HCT116 (cell line): Measurements from ENCODE around the gene MCOLN1. TPM values are rescaled to one million over a fixed set of nuclear protein-coding genes. Genes with fewer than 3 reads are reported as not detected.

ENCODE experiments used
- ATAC-seq: fragments of 200-7000 bp; cut with Tn5 transposase; 2 replicates; pipeline ENCODE4 v1.9.1; 2020; ENCODE audit warnings: mild to moderate bottlenecking, moderate library complexity
- BruUV-seq: library from RNA; stranded (reverse); fragments of 400-500 nt; replicated peaks from 2 replicates; lab custom pipeline; 2021; lab: Mats Ljungman, UMichigan
- CTCF ChIA-PET: fragments of 300-600 bp; sonication (Branson Sonifier 250); formaldehyde crosslinking; loops from one replicate; lab custom pipeline; 2021; ENCODE audit warnings: antibody characterized with exemption; lab: Charles Lee
- POLR2A ChIA-PET: fragments of 300-600, 350-600 bp; sonication (Branson Sonifier 250); formaldehyde crosslinking; loops from one replicate; lab custom pipeline; 2021; ENCODE audit warnings: antibody characterized with exemption; lab: Charles Lee
- RAD21 ChIA-PET, 2 experiments: fragments of 300-600 bp; sonication (Branson Sonifier 250); formaldehyde crosslinking; loops; one replicate each; lab custom pipeline; 2023; ENCODE audit warnings: low total read pairs in 2 of 2; ENCODE audit not compliant: uncharacterized antibody in 2 of 2, unreplicated experiment in 2 of 2, low non-redundant PET in 1 of 2; lab: Charles Lee
- DNase-seq: peaks from one replicate; pipeline ENCODE4 v3.0.0-alpha.2; 2010; ENCODE audit warnings: low read depth, low spot score
- H2AFZ ChIP-seq: fragments of 200-600 bp; shearing (Covaris generic), sonication (generic); 2 replicates; pipeline ENCODE4 v1.6.1; 2017; ENCODE audit warnings: low read depth, mixed run types, mixed read lengths, antibody characterized with exemption, low read length; ENCODE audit not compliant: poor library complexity, severe bottlenecking
- H3K27ac ChIP-seq: 2 replicates; pipeline ENCODE4 v1.5.1; 2012; ENCODE audit warnings: low read depth, low read length
- H3K27me3 ChIP-seq: fragments of 200-600 bp; sonication (generic); 2 replicates; pipeline ENCODE4 v1.6.1; 2016; ENCODE audit warnings: mixed run types, low read length, mixed read lengths; ENCODE audit not compliant: insufficient read depth
- H3K36me3 ChIP-seq, 2 experiments: fragments of 200-500 bp in 1 of 2; fragments of 200-600 bp in 1 of 2; sonication (Bioruptor generic) in 1 of 2; sonication (generic) in 1 of 2; 2 replicates each; pipeline versions ENCODE4 v1.5.1 to v1.6.1; 2014 to 2016; ENCODE audit warnings: low read length in 2 of 2, inconsistent platforms in 1 of 2, mixed read lengths in 1 of 2, mixed run types in 1 of 2; ENCODE audit not compliant: insufficient read depth in 2 of 2, control insufficient read depth in 1 of 2
- H3K4me1 ChIP-seq, 2 experiments: fragments of 200-600 bp in 1 of 2; sonication (generic) in 1 of 2; 2 replicates each; pipeline versions ENCODE4 v1.5.1 to v1.6.1; 2012 to 2017; ENCODE audit warnings: low read length in 2 of 2, inconsistent platforms in 1 of 2, mild to moderate bottlenecking in 1 of 2, mixed read lengths in 1 of 2, mixed run types in 1 of 2, moderate library complexity in 1 of 2; ENCODE audit not compliant: insufficient read depth in 2 of 2, control insufficient read depth in 1 of 2
- H3K4me2 ChIP-seq: fragments of 200-600 bp; sonication (generic); 2 replicates; pipeline ENCODE4 v1.6.1; 2017; ENCODE audit warnings: mixed run types, low read length, mixed read lengths
- H3K4me3 ChIP-seq, 2 experiments: fragments of 200-600 bp in 1 of 2; sonication (generic) in 1 of 2; replicated peaks in 1 of 2; 2 replicates each; pipeline ENCODE4 v1.5.1; 2011 to 2016; ENCODE audit warnings: low read length in 2 of 2, control low read depth in 1 of 2, low read depth in 1 of 2, mild to moderate bottlenecking in 1 of 2, mixed read lengths in 1 of 2, mixed run types in 1 of 2
- H3K79me2 ChIP-seq: fragments of 200-600 bp; sonication (generic); 2 replicates; pipeline ENCODE4 v1.6.1; 2017; ENCODE audit warnings: mild to moderate bottlenecking, mixed run types, low read length, moderate library complexity, mixed read lengths; ENCODE audit not compliant: insufficient read depth
- H3K9ac ChIP-seq: fragments of 200-600 bp; sonication (generic); 2 replicates; pipeline ENCODE4 v1.6.1; 2016; ENCODE audit warnings: low read length, mixed read lengths
- H3K9me2 ChIP-seq: fragments of 200-600 bp; sonication (generic), shearing (Covaris generic); 2 replicates; pipeline ENCODE4 v1.6.1; 2017; ENCODE audit warnings: mixed run types, mild to moderate bottlenecking, moderate library complexity; ENCODE audit not compliant: insufficient read depth
- H3K9me3 ChIP-seq, 2 experiments: fragments of 200-500 bp in 1 of 2; fragments of 200-600 bp in 1 of 2; sonication (Bioruptor generic) in 1 of 2; sonication (generic) in 1 of 2; 2 replicates each; pipeline ENCODE4 v1.6.1; 2014 to 2017; ENCODE audit warnings: low read length in 2 of 2, mixed read lengths in 2 of 2, inconsistent platforms in 1 of 2, low read depth in 1 of 2, mild to moderate bottlenecking in 1 of 2, mixed run types in 1 of 2, moderate library complexity in 1 of 2; ENCODE audit not compliant: control insufficient read depth in 1 of 2, insufficient read depth in 1 of 2
- H4K20me1 ChIP-seq: fragments of 200-600 bp; sonication (generic), shearing (Covaris generic); 2 replicates; pipeline ENCODE4 v1.6.1; 2017; ENCODE audit warnings: mixed run types, mild to moderate bottlenecking, moderate library complexity; ENCODE audit not compliant: insufficient read depth
- CEBPB ChIP-seq: IDR thresholded peaks from 2 replicates; pipeline ENCODE4 v1.6.1; 2012; ENCODE audit warnings: low read depth
- EGR1 ChIP-seq: IDR thresholded peaks from 2 replicates; pipeline ENCODE4 v1.6.1; 2012; ENCODE audit warnings: low read depth
- ELF1 ChIP-seq: IDR thresholded peaks from 2 replicates; pipeline ENCODE4 v1.6.1; 2012; ENCODE audit warnings: low read depth, borderline replicate concordance
- EZH2 ChIP-seq: fragments of 200-600 bp; sonication (generic); IDR thresholded peaks from 2 replicates; pipeline ENCODE4 v1.6.1; 2017; ENCODE audit warnings: antibody characterized with exemption, mixed run types
- EZH2phosphoT487 ChIP-seq: fragments of 200-600 bp; IDR thresholded peaks from 2 replicates; pipeline ENCODE4 v1.6.1; 2018; ENCODE audit warnings: antibody characterized with exemption, borderline replicate concordance
- FOSL1 ChIP-seq: IDR thresholded peaks from 2 replicates; pipeline ENCODE4 v1.6.1; 2012; ENCODE audit warnings: low read depth
- JUND ChIP-seq: IDR thresholded peaks from 2 replicates; pipeline ENCODE4 v1.6.1; 2012
- RAD21 ChIP-seq: IDR thresholded peaks from 2 replicates; pipeline ENCODE4 v1.6.1; 2012; ENCODE audit warnings: low read depth, mild to moderate bottlenecking
- SRF ChIP-seq: IDR thresholded peaks from 2 replicates; pipeline ENCODE4 v1.6.1; 2012; ENCODE audit warnings: low read depth
- TCF7L2 ChIP-seq: IDR thresholded peaks from 2 replicates; pipeline ENCODE4 v1.7.0; 2011; ENCODE audit warnings: borderline replicate concordance, inconsistent platforms; ENCODE audit not compliant: insufficient read depth, insufficient read length; ENCODE audit errors: extremely low read depth
- intact Hi-C: fragments of 100-400 bp; cut with micrococcal nuclease; formaldehyde crosslinking; loops from 2 replicates; pipeline ENCODE4 v1.10.0; 2022
- total RNA-seq: library from RNA; stranded (reverse); gene quantifications from one replicate; pipeline ENCODE4 v1.2.1, GENCODE V29; 2021; ENCODE audit not compliant: unreplicated experiment
- TF ChIP-seq, protein P1 (sequence below): IDR thresholded peaks from 2 replicates; pipeline ENCODE4 v1.6.1; 2012
- TF ChIP-seq, protein P2 (sequence below): IDR thresholded peaks from 2 replicates; pipeline ENCODE4 v1.6.1; 2012; ENCODE audit warnings: low read depth
- TF ChIP-seq, protein P3 (sequence below): IDR thresholded peaks from 2 replicates; pipeline ENCODE4 v1.6.1; 2012

MCOLN1 gene
- total RNA-seq, 1 experiment from 2014 or later, result 19.1 TPM

- POLR2A ChIA-PET, result interaction anchor here (0.8 to 1.4 kb wide), 4 partner anchors 12 to 424 kb away, joined by 3 to 5 read pairs (median 4); partner anchors contain the start of gene PNPLA6
- H3K79me2 ChIP-seq, result peaks cover 4% of the 10 kb centered on the region; the same call in 1 of the 2 replicates
Observed at GRCh38 chr19:7522923-7523667, 671 bp downstream of the MCOLN1 start.

More at GRCh38 chr19:7522923-7523667, 671 bp downstream of the MCOLN1 start:
- Histone ChIP-seq H3K27me3 (no peaks in the 10 kb centered on the region), H3K36me3 (no peaks in the 10 kb centered on the region), H3K9ac (peak overlapping the region; percentile 72), H3K9me3 (no peaks in the 10 kb centered on the region), H3K27ac (peak overlapping the region; percentile 11; the same call in 1 of the 2 replicates), H3K4me3 (peak overlapping the region; percentile 77 to 89), H3K4me2 (peak overlapping the region; percentile 98), H3K4me1 (peaks cover 11 to 17% of the 10 kb centered on the region in 2 experiments; a peak in 3 of 4 replicates), H3K9me2 (no peaks in the 10 kb centered on the region), H2AFZ (no peak overlapping the region), H4K20me1 (no peaks in the 10 kb centered on the region)
- ATAC-seq (peak; percentile 24), DNase-seq (no peak)
- CTCF ChIA-PET, result interaction anchor here (1.5 kb wide), 1 partner anchor 169 kb away, joined by 5 read pairs; no protein-coding TSS in a partner anchor
- intact Hi-C loops, result loop anchor here (1.0 kb wide), 1 partner anchor 11 kb away; no protein-coding TSS in a partner anchor
- BruUV-seq, result TSS peak; percentile 38
- RAD21 ChIA-PET, result interaction anchor here in 1 of 2 experiments (0.7 kb wide), 1 partner anchor 26 kb away, joined by 4 read pairs; a partner anchor contains a TSS
- TF ChIP-seq TCF7L2 (no peak), ELF1 (no peak), CEBPB (no peak), JUND (no peak), FOSL1 (no peak), SRF (no peak), RAD21 (no peak), EGR1 (no peak), EZH2phosphoT487 (no peak), EZH2 (no peak)
- TF ChIP-seq, protein P1, sequence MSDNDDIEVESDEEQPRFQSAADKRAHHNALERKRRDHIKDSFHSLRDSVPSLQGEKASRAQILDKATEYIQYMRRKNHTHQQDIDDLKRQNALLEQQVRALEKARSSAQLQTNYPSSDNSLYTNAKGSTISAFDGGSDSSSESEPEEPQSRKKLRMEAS, result no peak
- TF ChIP-seq, protein P2, sequence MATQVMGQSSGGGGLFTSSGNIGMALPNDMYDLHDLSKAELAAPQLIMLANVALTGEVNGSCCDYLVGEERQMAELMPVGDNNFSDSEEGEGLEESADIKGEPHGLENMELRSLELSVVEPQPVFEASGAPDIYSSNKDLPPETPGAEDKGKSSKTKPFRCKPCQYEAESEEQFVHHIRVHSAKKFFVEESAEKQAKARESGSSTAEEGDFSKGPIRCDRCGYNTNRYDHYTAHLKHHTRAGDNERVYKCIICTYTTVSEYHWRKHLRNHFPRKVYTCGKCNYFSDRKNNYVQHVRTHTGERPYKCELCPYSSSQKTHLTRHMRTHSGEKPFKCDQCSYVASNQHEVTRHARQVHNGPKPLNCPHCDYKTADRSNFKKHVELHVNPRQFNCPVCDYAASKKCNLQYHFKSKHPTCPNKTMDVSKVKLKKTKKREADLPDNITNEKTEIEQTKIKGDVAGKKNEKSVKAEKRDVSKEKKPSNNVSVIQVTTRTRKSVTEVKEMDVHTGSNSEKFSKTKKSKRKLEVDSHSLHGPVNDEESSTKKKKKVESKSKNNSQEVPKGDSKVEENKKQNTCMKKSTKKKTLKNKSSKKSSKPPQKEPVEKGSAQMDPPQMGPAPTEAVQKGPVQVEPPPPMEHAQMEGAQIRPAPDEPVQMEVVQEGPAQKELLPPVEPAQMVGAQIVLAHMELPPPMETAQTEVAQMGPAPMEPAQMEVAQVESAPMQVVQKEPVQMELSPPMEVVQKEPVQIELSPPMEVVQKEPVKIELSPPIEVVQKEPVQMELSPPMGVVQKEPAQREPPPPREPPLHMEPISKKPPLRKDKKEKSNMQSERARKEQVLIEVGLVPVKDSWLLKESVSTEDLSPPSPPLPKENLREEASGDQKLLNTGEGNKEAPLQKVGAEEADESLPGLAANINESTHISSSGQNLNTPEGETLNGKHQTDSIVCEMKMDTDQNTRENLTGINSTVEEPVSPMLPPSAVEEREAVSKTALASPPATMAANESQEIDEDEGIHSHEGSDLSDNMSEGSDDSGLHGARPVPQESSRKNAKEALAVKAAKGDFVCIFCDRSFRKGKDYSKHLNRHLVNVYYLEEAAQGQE, result no peak
- TF ChIP-seq, protein P3, sequence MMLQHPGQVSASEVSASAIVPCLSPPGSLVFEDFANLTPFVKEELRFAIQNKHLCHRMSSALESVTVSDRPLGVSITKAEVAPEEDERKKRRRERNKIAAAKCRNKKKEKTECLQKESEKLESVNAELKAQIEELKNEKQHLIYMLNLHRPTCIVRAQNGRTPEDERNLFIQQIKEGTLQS, result no peak
